IPS-20b (cell line): Measurements from ENCODE around the gene IL1RL2.

Source experiments
- H3K27ac ChIP-seq: one replicate; pipeline ENCODE4 v1.5.1; 2013; ENCODE audit warnings: low read length
- H3K27me3 ChIP-seq: 2 replicates; pipeline ENCODE4 v1.6.1; 2013; ENCODE audit warnings: mild to moderate bottlenecking, low read length, inconsistent platforms; ENCODE audit not compliant: insufficient read depth
- H3K36me3 ChIP-seq: 2 replicates; pipeline ENCODE4 v1.6.1; 2013; ENCODE audit warnings: low read depth, mild to moderate bottlenecking, inconsistent platforms, low read length, moderate library complexity; ENCODE audit not compliant: insufficient read depth
- H3K4me1 ChIP-seq: 2 replicates; pipeline ENCODE4 v1.6.1; 2013; ENCODE audit warnings: mild to moderate bottlenecking, control low read depth, inconsistent platforms, low read length, moderate library complexity; ENCODE audit not compliant: insufficient read depth
- H3K4me3 ChIP-seq: 2 replicates; pipeline ENCODE4 v1.5.1; 2013; ENCODE audit warnings: mild to moderate bottlenecking, low read length, inconsistent platforms
- H3K9ac ChIP-seq: 2 replicates; pipeline ENCODE4 v1.6.1; 2013; ENCODE audit warnings: low read depth, mild to moderate bottlenecking, inconsistent platforms, low read length, moderate library complexity
- H3K9me3 ChIP-seq: 2 replicates; pipeline ENCODE4 v1.6.1; 2013; ENCODE audit warnings: mild to moderate bottlenecking, low read depth, low read length, inconsistent platforms; ENCODE audit not compliant: insufficient read depth

IL1RL2 gene

GRCh38 chr2:102145107-102145506 lies 41.7 kb upstream of the IL1RL2 start:
- H3K36me3 ChIP-seq, result no peaks in the 10 kb centered on the region
- no peak overlapping the region for H3K9ac ChIP-seq
- H3K4me3 ChIP-seq, result no peak overlapping the region
- H3K9me3 ChIP-seq, result no peaks in the 10 kb centered on the region; the same call in 1 of the 2 replicates
- H3K4me1 ChIP-seq, result no peaks in the 10 kb centered on the region
- H3K27ac ChIP-seq, result no peak overlapping the region
- peaks cover 38% of the 10 kb centered on the region for H3K27me3 ChIP-seq

- no peak overlapping the region for H3K4me3 ChIP-seq
- no peaks in the 10 kb centered on the region; the same call in 1 of the 2 replicates for H3K9me3 ChIP-seq
- no peak overlapping the region for H3K27ac ChIP-seq
- no peaks in the 10 kb centered on the region for H3K4me1 ChIP-seq
- peaks cover 30% of the 10 kb centered on the region for H3K27me3 ChIP-seq
- H3K36me3 ChIP-seq, result no peaks in the 10 kb centered on the region
- no peak overlapping the region for H3K9ac ChIP-seq
These were observed 40.9 kb upstream of the IL1RL2 start for GRCh38 chr2:102145934-102146333.

GRCh38 chr2:102147935-102148334 lies 38.9 kb upstream of the IL1RL2 start:
- Histone ChIP-seq H3K27me3 (peaks cover 12% of the 10 kb centered on the region), H3K27ac (no peak overlapping the region), H3K36me3 (no peaks in the 10 kb centered on the region), H3K4me1 (no peaks in the 10 kb centered on the region), H3K4me3 (no peak overlapping the region), H3K9ac (no peak overlapping the region), H3K9me3 (no peaks in the 10 kb centered on the region; the same call in 1 of the 2 replicates)

- no peak overlapping the region for H3K27ac ChIP-seq
- H3K36me3 ChIP-seq, result no peaks in the 10 kb centered on the region
- H3K4me1 ChIP-seq, result no peaks in the 10 kb centered on the region
- H3K4me3 ChIP-seq, result no peak overlapping the region
- no peaks in the 10 kb centered on the region; the same call in 1 of the 2 replicates for H3K9me3 ChIP-seq
- no peaks in the 10 kb centered on the region for H3K27me3 ChIP-seq
- no peak overlapping the region for H3K9ac ChIP-seq
These were observed 37.6 kb upstream of the IL1RL2 start for GRCh38 chr2:102149243-102149642.

GRCh38 chr2:102149644-102150455 lies 37.0 kb upstream of the IL1RL2 start:
- Histone ChIP-seq H3K27ac (no peak overlapping the region), H3K9me3 (no peaks in the 10 kb centered on the region; the same call in 1 of the 2 replicates), H3K4me3 (no peak overlapping the region), H3K9ac (no peak overlapping the region), H3K4me1 (no peaks in the 10 kb centered on the region), H3K36me3 (no peaks in the 10 kb centered on the region), H3K27me3 (no peaks in the 10 kb centered on the region)

GRCh38 chr2:102154364-102154763 lies 32.5 kb upstream of the IL1RL2 start:
- Histone ChIP-seq H3K9ac (no peak overlapping the region), H3K27ac (no peak overlapping the region), H3K9me3 (no peaks in the 10 kb centered on the region; the same call in 1 of the 2 replicates), H3K4me1 (no peaks in the 10 kb centered on the region), H3K4me3 (no peak overlapping the region), H3K27me3 (no peaks in the 10 kb centered on the region), H3K36me3 (no peaks in the 10 kb centered on the region)

GRCh38 chr2:102154946-102155702 lies 31.7 kb upstream of the IL1RL2 start:
- Histone ChIP-seq H3K27ac (no peak overlapping the region), H3K9ac (no peak overlapping the region), H3K36me3 (no peaks in the 10 kb centered on the region), H3K4me3 (no peak overlapping the region), H3K27me3 (no peaks in the 10 kb centered on the region), H3K4me1 (no peaks in the 10 kb centered on the region), H3K9me3 (no peaks in the 10 kb centered on the region)

GRCh38 chr2:102155703-102156515 lies 30.9 kb upstream of the IL1RL2 start:
- Histone ChIP-seq H3K9me3 (no peaks in the 10 kb centered on the region), H3K4me1 (no peaks in the 10 kb centered on the region), H3K9ac (no peak overlapping the region), H3K27ac (no peak overlapping the region), H3K36me3 (no peaks in the 10 kb centered on the region), H3K27me3 (no peaks in the 10 kb centered on the region), H3K4me3 (no peak overlapping the region)

- Histone ChIP-seq H3K27ac (no peak overlapping the region), H3K4me1 (no peaks in the 10 kb centered on the region), H3K4me3 (no peak overlapping the region), H3K27me3 (no peaks in the 10 kb centered on the region), H3K36me3 (no peaks in the 10 kb centered on the region), H3K9ac (no peak overlapping the region), H3K9me3 (no peaks in the 10 kb centered on the region)
These were observed 28.6 kb upstream of the IL1RL2 start for GRCh38 chr2:102158011-102158755.

GRCh38 chr2:102159295-102159694 lies 27.5 kb upstream of the IL1RL2 start:
- no peaks in the 10 kb centered on the region for H3K36me3 ChIP-seq
- H3K4me3 ChIP-seq, result no peak overlapping the region
- H3K9ac ChIP-seq, result no peak overlapping the region
- no peak overlapping the region for H3K27ac ChIP-seq
- no peaks in the 10 kb centered on the region for H3K27me3 ChIP-seq
- no peaks in the 10 kb centered on the region for H3K4me1 ChIP-seq
- no peaks in the 10 kb centered on the region for H3K9me3 ChIP-seq
